HL-60 (cell line): ENCODE data around the gene MYBPC1.

Experiments
- CTCF ChIP-seq: IDR thresholded peaks from one replicate; pipeline ENCODE4 v1.5.1; 2011; ENCODE audit warnings: low read length, control low read depth, inconsistent platforms; ENCODE audit not compliant: insufficient read depth
- GABPA ChIP-seq: IDR thresholded peaks from 2 replicates; pipeline ENCODE4 v1.6.1; 2012; ENCODE audit warnings: low read depth
- POLR2AphosphoS5 ChIP-seq: IDR thresholded peaks from 2 replicates; pipeline ENCODE4 v1.6.1; 2012; ENCODE audit warnings: low read depth
- REST ChIP-seq: IDR thresholded peaks from 2 replicates; pipeline ENCODE4 v1.6.1; 2012; ENCODE audit warnings: low read depth; ENCODE audit not compliant: insufficient replicate concordance

- TF ChIP-seq CTCF = no peak
- TF ChIP-seq POLR2AphosphoS5 = peak; percentile 78
- no peak for TF ChIP-seq REST
- no peak for TF ChIP-seq GABPA
Measured at GRCh38 chr12:101696251-101697196, 101.8 kb downstream of the MYBPC1 start.
